ENCODE data around the gene ZP3.
"Not testable (repeated sequence)": the region's sequence is repeated elsewhere in the genome, so short reads cannot be mapped to it uniquely, and the experiment has no call there.

Gene ZP3

GRCh38 chr7:76485822-76486610, 61.3 kb downstream of the ZP3 start:
- not testable (repeated sequence) for DNase-seq (ENCODE audit: low read depth)

GRCh38 chr7:76486618-76487017, 61.9 kb downstream of the ZP3 start:
- not testable (repeated sequence) for DNase-seq (ENCODE audit: low read depth)

- not testable (repeated sequence) for DNase-seq (ENCODE audit: low read depth)
Observed at GRCh38 chr7:76487969-76488368, 63.2 kb downstream of the ZP3 start.
